GM11168 (cell line): ENCODE results near the gene SH3D19.
"Not testable (repeated sequence)": the region's sequence is repeated elsewhere in the genome, so short reads cannot be mapped to it uniquely, and the experiment has no call there.

Experiments
- in situ Hi-C: fragments of 300-500 bp; cut with MboI; formaldehyde crosslinking; loops from one replicate; pipeline ENCODE4 v1.12.0; 2022; ENCODE audit warnings: low sequenced_read_pairs; ENCODE audit not compliant: unreplicated experiment

SH3D19 gene

DNA sequence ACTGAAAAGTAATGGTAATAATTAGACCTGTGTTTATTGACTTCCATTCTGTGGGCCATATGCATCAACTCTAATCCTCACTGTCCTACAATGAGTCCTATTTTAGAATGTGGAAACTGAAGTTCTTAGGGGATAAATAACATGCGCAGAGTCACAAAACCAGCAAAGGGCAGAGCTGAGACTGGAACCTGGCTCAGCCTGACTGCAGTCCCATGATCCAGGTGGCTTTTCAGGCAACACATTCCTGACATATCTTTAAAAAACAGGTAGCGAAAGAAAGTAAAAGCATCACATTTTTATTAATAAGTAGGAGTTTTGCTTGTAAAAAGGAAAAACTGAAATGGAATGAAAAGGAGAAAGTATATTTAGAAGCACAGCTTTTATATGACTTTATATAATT, 83.1 kb downstream of the SH3D19 start:
- in situ Hi-C loops: no loop called here

DNA sequence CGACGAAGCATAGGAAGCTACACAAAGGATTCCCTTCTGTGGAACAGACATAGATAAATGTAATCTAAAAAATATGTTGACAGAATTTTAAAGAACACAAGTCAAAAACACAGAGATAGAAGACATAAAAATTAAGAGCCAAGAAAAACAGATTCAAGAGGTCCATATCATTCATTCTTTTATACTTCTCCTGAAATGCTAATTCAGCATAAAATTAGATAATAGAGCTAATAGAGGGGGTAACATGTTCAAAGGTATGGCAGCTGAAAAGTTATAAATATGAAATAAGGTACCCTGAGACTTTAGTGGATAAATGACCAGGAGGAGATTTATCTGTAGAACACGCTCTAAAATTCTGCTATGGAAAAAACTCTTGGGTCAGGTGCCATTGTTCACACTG, 85.8 kb downstream of the SH3D19 start:
- in situ Hi-C loops: no loop called here

DNA sequence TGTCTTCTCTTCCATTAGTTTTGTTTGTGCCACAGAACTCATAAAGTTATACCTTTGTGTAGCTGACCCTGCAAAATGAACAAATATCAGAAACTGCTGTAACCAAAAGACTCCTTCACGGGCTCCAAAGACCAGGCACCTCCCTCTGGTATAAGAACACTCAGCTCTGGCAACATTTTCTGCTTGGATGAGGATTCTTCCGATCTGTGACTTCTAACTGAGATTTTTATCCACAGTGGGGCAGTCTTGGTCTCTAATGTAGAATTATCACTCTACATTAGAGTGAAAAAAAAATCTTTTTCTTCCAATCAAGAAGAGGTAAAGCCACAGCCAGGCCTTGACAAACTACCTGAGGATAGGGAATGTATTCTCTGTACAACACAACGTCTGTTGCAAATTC, 86.9 kb downstream of the SH3D19 start:
- in situ Hi-C loops: no loop called here

DNA sequence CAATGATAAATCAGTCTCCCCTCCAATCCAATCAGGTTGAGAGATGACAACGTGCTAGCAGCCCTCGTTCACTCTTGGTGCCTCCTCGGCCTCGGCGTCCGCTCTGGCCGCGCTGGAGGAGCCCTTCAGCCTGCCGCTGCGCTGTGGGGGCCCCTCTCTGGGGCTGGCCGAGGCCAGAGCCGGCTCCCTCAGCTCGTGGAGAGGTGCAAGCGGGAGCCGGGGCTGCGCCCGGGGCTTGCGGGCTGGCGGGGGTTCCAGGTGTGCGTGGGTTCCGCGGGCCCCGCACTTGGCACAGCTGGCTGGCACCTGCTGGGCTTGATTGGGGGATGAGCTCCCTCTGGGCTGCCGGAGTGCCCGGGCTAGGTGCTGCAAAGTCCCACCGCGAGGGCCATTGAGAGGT, 89.4 kb downstream of the SH3D19 start:
- in situ Hi-C loops: no loop called here

DNA sequence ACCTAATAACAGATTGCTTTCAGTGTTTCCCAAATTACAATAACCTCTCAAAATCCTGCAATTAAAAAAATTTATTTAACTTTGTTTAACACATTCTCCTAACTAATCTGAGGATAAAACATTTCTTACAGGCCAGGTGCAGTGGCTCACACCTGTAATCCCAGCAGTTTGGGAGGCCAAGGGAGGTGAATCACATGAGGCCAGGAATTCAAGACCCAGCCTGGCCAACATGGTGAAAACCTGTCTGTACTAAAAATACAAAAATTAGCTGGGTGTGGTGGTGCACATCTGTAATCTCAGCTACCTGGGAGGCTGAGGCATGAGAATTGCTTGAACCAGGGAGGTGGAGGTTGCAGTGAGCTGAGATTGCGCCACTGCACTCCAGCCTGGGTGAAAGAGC, 90.0 kb downstream of the SH3D19 start:
- in situ Hi-C loops: not testable (repeated sequence)

DNA sequence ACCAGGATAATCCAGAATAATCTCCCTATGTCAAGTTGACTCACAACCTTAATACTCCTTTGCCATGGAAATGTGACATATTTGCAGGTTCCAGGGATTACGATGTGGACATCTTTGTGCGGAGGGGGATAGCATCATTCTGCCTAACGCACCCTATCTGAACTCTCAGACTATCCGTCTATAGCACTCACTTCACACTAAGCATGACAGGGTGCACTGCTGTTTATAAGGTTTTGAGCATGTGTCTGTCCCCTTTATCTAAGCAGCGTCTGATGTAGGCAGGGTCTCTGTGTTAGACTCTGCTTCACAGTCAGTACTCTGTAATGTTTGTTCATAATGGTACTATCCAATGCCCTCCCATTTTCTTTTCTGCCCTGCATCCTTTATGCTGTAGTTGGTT, 91.8 kb downstream of the SH3D19 start:
- in situ Hi-C loops: no loop called here

DNA sequence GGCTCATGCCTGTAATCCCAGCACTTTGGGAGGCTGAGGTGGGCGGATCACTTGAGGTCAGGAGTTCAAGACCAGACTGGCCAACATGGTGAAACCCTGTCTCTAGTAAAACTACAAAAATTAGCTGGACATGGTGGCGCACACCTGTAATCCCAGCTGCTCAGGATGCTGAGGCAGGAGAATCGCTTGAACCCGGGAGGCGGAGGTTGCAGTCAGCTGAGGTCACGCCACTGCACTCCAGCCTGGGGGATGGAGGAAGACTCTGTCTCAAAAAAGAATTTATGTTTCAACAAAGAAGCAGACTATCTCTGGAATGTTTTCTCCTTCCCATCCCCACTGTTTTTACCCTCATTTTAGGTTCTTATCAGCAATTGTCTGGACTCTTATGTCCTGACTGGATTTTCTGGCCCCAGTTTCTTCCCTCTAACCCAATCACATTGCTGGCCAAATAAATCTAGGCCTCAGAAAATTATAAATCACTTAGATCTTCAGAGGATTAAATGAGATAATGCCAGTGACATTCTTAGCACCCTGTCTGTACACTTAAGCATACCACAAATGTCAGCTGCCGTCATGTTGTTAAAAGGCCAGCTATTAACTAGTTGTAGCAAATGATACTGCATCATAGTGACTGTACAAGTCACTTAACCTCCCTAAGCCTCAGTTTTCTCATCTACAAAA, 93.3 kb downstream of the SH3D19 start:
- in situ Hi-C loops: no loop called here

DNA sequence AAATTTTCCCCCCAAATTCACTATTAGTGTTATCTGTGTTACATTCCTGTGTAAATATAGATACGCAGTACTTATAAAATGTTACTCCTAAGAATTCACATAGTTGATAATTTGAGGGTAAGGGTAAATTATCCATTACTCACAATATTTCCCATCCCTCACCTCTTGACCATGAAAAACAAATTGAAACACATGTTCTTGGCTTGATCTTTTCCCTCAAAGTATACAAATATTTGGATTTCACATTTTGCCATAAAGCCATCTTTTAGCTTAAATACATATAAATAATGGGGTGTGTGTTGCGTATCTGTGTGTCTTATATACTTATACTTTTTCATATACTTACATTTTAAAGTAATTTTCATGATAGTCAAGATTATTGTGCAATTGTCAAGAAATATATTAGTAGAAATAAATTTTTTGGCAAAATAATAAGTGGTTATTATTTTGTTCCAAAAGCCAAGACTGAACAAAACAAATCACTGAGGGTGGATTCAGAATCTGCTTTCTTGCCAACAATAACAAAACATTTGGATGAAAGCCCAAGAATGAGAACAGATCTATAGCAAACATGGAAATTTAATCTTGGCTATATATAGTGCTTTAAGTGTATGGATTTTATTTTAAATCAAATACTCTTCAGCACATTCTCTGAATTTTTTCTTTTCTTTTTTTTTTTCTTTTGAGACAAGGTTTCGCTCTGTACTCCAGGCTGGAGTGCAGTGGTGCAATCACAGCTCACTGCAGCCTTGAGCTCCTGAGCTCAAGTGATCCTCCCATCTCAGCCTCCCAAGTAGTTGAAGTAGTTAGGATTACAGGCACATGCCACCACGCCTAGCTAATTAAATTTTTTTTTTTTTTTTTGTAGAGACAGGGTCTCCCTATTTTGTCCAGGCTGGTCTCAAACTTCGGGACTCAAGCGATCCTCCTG, 97.0 kb downstream of the SH3D19 start:
- in situ Hi-C loops: no loop called here

DNA sequence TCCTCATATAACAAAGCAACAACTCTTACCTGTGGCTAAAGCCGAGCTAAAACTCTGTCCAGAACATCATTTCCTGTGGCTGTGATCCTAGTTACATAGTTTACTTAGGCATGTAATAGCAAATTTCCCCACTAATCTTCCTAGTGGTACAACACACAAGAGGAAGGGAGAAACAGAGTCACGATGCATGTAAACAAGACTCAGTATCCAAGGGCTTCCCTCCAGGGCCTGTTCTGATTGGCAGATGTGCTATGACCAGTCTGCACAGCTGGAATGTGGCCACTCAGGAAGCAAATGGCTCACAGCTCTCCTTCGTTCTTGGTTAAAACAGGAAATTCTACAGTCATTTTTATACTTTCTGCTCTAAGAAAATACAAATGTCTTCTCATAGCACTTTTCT, 97.7 kb downstream of the SH3D19 start:
- in situ Hi-C loops: no loop called here

DNA sequence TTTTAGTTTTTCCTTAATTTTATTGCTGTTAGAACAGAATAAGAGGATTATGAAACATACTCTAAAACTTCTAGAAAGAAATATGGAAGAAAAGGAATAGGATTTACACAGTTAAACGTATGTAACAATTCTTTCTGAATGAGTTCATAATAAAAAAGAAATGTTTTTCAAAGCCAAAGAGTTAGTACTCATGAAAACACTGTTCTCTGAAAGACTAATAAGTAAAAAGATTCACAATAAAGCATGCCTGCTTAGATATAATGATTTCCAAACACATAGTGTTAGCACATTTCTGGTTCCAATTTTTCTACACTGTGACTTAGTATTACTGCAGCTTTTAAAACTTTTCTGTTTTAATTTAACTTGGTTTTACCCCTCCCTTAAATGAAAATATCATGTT, 98.2 kb downstream of the SH3D19 start:
- in situ Hi-C loops: no loop called here

DNA sequence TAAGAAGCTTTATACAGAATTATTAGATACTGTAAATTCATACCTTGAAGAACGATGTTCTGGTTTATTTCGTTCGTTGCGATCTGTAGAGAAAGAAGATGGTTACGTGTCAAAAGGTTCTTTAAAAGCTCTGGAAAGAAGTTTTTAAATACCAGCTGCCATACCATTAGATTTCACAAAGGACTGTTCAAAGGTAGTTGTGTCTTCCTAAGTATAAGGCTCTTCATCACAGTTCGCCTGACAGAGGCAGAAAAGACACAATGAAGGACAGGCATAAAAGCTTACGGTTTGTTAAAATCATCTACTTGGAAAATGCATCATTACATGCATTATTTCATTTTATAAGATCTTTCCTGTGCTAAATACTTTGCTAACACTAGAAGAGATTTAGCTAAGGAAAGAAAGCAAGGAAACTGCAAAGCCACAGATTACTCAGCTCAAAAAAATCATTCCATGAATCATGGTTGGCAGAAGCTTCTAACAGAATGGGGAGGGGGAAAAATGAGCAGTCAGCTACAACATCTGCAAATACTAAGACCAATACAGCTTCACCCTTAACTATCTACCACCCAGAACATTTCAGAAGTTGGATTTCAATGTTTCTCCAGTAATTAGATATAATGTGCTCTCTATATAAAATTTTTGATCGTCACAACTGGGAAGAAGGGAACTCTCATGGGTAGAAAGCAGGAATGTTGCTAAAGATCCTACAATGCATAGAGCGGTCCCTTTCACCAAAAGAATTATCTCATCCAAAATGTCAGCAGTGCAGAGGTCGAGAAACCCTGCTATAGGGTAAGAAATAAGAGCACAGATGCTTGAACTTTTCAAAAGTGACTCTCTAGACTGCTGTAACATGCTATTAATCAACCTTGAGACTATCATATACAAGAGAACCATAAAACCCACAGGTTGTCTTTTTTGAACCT, 99.1 kb downstream of the SH3D19 start:
- in situ Hi-C loops: no loop called here

DNA sequence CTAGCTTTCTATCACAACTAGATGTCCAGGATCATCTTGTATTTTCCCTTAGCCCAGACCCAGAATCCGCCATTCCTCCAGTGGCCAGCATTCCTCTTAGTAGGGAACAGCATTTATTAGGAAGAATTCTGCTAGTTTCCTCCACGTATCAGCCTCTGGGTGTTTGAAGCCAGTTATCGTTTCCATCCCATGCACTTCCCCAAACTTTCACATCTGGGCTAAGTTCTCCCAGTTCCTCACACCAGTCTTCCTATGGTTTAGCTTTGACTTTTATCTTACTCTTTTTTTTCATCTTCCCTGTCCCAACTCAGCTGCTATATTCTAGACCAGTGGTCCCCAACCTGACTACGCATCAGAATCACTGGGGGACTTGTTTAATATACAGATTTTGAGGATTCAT, 101.9 kb downstream of the SH3D19 start:
- in situ Hi-C loops: no loop called here

DNA sequence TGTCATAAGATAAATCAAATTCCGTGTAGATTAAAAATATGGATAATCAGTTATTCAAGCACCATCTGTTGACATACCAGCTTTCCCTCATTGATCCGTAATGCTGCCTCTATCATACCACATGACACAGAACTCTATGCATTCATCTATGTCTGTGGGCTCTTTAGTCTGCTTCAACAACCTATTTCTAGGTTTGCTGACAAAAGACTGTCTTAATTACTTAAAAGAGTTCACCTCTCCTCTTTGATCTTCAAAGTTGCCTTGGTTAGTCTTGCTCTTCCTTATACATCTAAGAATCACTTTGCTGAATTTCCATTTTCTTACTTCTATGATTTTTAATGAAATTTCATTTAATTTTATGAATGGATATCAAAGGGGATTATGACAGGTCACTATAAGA, 105.5 kb downstream of the SH3D19 start:
- in situ Hi-C loops: no loop called here

DNA sequence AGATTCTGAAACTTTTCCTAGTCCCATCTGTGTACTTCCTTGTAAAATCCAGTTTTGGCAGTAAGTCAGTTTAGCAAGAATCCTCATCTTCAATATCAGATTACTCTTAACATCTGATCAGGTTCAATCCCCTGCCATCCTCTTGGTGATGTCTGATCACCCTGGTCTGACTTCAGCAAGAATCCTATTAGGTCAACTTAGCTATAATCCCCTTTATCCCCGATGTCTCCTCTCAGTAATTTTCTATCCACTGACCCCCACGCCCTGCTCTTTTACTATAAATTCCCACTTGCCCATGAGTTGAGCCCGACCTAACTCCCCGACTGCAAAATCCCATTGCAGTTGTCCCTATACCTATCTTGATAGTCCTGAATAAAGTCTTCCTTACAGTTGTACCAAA, 106.3 kb downstream of the SH3D19 start:
- in situ Hi-C loops: no loop called here

DNA sequence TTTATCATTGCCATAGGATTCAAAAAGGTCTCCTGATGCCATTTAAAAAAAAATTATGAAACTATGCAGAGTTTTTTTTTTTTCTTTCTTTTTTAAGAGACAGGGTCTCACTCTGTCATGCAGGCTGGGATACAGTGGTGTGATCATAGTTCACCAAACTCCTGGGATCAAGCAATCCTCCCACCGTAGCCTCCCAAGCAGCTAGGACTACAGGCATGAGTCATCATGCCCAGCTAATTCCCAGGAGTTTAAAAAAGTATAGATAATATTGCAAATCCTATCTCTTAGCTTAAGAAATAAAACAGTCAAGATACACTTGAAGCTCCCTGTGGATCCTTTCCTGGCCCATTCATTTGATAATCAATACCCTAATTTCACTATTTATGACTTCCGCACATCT, 107.1 kb downstream of the SH3D19 start:
- in situ Hi-C loops: no loop called here

DNA sequence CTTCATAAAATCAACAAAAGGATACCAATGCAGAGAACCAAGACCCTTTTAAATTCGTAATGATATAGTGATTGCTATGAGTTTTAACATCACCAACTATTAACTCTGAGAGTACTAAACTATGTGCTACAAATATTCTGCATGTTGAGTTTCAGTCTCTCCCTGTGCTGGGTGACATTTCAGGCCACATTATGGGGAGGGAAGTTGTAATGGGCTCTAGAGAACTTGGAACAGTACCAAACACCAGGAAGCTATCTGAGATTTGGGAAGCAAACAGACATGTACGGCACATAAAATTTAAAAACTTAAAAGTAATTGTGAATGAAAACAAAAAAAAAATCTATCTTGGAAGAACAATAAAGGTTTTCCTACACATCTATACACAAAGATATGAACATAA, 108.1 kb downstream of the SH3D19 start:
- in situ Hi-C loops: no loop called here

DNA sequence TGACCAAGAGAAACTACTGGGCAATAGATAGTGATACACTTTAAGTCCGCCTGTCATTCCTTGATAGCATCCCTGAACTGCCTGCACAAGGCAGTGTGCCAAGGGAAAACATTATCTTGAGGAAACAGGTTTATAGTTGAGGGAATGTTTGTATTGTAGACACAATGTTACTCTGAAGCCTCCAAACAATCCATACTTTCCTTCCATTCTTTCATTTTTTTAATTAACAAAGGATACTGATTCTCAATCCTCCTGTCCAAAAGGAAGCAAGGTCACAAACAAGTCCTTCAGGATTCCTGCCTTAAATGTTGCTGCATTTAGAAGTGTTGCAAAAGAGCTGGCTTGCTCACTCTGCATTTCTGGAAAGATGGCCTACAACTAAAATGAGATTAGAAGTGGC, 110.1 kb downstream of the SH3D19 start:
- in situ Hi-C loops: no loop called here

DNA sequence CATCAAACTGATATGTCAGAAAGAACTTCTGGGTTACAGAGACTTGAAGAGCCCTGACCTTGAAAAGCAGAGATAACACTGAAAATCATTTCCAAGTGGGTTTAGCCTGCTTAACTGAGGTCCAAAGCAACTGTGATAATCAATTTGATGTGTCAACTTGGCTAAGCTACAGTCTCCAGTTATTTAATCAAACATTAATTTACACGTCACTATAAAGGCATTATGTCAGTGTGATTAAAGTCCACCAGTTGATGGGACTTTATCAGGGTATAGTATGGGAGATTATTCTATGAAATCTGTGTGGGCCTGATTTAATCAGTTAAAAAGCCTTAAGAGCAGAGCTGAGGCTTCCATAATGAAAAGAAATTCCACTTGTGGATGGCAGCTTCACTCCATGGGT, 117.5 kb downstream of the SH3D19 start:
- in situ Hi-C loops: no loop called here

DNA sequence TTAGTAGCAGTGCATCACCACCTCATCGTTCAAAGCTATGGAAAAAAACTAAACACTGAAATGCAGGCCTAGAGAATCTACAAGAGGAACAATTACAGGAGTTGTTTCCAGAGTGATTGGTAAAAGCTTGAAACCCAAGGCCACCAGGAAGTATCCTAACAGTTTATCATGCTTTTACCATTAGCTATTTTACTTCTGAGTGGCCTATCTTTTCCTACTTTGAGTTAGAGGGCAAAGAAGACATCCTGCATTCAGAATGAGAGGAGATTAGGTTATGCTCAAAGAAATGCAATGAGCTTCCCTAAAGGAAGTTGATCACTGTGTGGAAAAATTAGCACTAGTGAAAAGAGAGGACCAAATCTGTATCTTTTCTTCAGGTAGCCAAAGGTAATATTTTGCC, 118.2 kb downstream of the SH3D19 start:
- in situ Hi-C loops: no loop called here

DNA sequence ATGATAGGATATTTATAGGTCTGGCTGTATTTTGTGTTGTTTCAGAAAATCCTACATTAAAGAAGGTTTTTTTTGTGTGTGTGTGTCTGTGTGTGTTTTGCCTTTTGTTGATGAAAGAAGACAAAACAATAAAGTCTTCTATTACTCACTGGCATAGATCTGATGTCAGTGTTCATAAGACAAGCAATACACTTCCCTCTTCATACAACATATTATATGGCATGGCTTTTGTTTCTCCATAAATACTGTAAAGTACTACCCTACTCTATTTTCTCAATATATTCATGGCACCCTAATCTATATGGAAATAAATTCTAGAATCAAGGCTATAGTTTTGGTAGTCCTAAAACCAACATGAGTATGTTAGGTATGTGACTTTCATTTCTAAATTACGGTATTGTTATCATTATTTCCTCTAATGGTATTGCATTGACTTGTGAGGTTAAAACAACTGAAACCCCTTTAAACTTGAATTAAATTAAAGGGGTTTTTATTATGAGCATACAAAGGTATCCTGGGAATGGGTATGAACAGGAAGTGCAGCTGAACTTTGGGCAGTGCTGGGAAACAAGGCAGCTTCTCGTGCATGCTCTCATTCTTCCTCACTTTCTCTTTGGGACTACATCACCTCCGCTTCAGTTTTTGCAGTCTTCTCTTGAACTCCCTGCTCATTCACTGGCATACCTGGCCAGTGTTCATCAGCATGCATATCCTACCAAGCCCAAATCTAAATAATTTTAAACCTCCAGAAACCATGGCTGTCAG, 119.0 kb downstream of the SH3D19 start:
- in situ Hi-C loops: no loop called here
